K562 (cell line): ENCODE measurements around the gene TVP23A. TPM values are rescaled to one million over a fixed set of nuclear protein-coding genes. Genes with fewer than 3 reads are reported as not detected.

Experiments
- BACH1 ChIP-seq: fragments of 200-800 bp; sonication (Bioruptor generic); IDR thresholded peaks from 2 replicates; pipeline ENCODE4 v1.6.1; 2016; ENCODE audit warnings: missing genetic modification characterization, missing compliant biosample characterization
- DACH1 ChIP-seq: fragments of 450-650 bp; IDR thresholded peaks from 2 replicates; pipeline ENCODE4 v1.6.1; 2018; ENCODE audit not compliant: partially characterized antibody
- DPF2 ChIP-seq: fragments of 450-650 bp; IDR thresholded peaks from 2 replicates; pipeline ENCODE4 v1.6.1; 2016
- ESRRB ChIP-seq: fragments of 250-450 bp; sonication (Bioruptor Pico); IDR thresholded peaks from 2 replicates; pipeline ENCODE4 v1.5.0; 2020; ENCODE audit warnings: mild to moderate bottlenecking, moderate library complexity, borderline replicate concordance
- GABPB1 ChIP-seq: sonication (generic); formaldehyde crosslinking; IDR thresholded peaks from 2 replicates; pipeline ENCODE4 v1.8.0; 2022; ENCODE audit warnings: mild to moderate bottlenecking, missing genetic modification reagents
- HDAC1 ChIP-seq, 2 experiments: fragments of 450-650 bp; IDR thresholded peaks; 2 replicates each; pipeline ENCODE4 v1.6.1; 2016 to 2017; ENCODE audit warnings: inconsistent platforms in 1 of 2, mild to moderate bottlenecking in 1 of 2, moderate library complexity in 1 of 2
- NR2C2 ChIP-seq, 2 experiments: fragments of 200-800 bp in 1 of 2; sonication (Bioruptor generic) in 1 of 2; sonication (generic) in 1 of 2; formaldehyde crosslinking in 1 of 2; IDR thresholded peaks; 2 replicates each; pipeline versions ENCODE4 v1.6.1 to v1.8.0; 2016 to 2022; ENCODE audit warnings: mild to moderate bottlenecking in 1 of 2, missing compliant biosample characterization in 1 of 2, missing genetic modification characterization in 1 of 2, missing genetic modification reagents in 1 of 2
- NRF1 ChIP-seq, 2 experiments: fragments of 450-650 bp; IDR thresholded peaks in 1 of 2; conservative IDR thresholded peaks in 1 of 2; 2 replicates each; pipeline ENCODE4 v1.6.1; 2014; ENCODE audit warnings: mild to moderate bottlenecking in 2 of 2
- PHF21A ChIP-seq: fragments of 450-650 bp; IDR thresholded peaks from 2 replicates; pipeline ENCODE4 v1.6.1; 2017; ENCODE audit warnings: low read depth, borderline replicate concordance
- RAD51 ChIP-seq: fragments of 450-650 bp; IDR thresholded peaks from 2 replicates; pipeline ENCODE4 v1.7.1; 2016; ENCODE audit warnings: low read depth, mild to moderate bottlenecking, borderline replicate concordance
- ZFP36 ChIP-seq: fragments of 150-350 bp; IDR thresholded peaks from 2 replicates; pipeline ENCODE4 v1.6.1; 2018; ENCODE audit warnings: low read length, low read depth; ENCODE audit not compliant: partially characterized antibody
- ZNF316 ChIP-seq: fragments of 450-650 bp; IDR thresholded peaks from 2 replicates; pipeline ENCODE4 v1.6.1; 2016
- polyA plus RNA-seq, 8 experiments: library from polyadenylated mRNA; depleted of rRNA in 4 of 8; stranded (reverse) in 5 of 8; unstranded in 3 of 8; fragments of >200 nt; fragmentation: Nextera tagmentation in 2 of 8; fragmentation: Illumina TruSeq in 1 of 8; extraction: Ambion mirVana in 2 of 8; extraction: Trizol in 1 of 8; gene quantifications; 2 replicates each; pipeline versions ENCODE4 v1.2.1 to v1.2.3, GENCODE V29; 2011 to 2014; ENCODE audit warnings: inconsistent platforms in 1 of 8, missing spikeins in 1 of 8
- total RNA-seq, 7 experiments: library from RNA; depleted of rRNA in 6 of 7; stranded (reverse); fragments of >200 nt in 6 of 7; fragmentation: Illumina TruSeq in 2 of 7; extraction: Trizol in 2 of 7; gene quantifications; 2 replicates each; pipeline versions ENCODE4 v1.2.1 to v1.2.3, GENCODE V29; 2011 to 2021; ENCODE audit warnings: low replicate concordance in 1 of 7
- TF ChIP-seq, protein P1 (sequence below): fragments of 450-650 bp; IDR thresholded peaks from 2 replicates; pipeline ENCODE4 v1.6.1; 2018; ENCODE audit not compliant: partially characterized antibody
- TF ChIP-seq, protein P2 (sequence below): fragments of 450-650 bp; formaldehyde crosslinking; IDR thresholded peaks from 2 replicates; pipeline ENCODE4 v1.4.0; 2022; ENCODE audit warnings: missing genetic modification characterization
- TF ChIP-seq, protein P3 (sequence below), 3 experiments: fragments of 200-800 bp in 1 of 3; fragments of 250-450 bp in 1 of 3; fragments of 450-650 bp in 1 of 3; sonication (Bioruptor Pico) in 1 of 3; sonication (Bioruptor generic) in 1 of 3; formaldehyde crosslinking in 1 of 3; IDR thresholded peaks; 2 replicates each; pipeline versions ENCODE4 v1.6.1 to v1.8.0; 2016 to 2022; ENCODE audit warnings: mild to moderate bottlenecking in 2 of 3, missing genetic modification characterization in 2 of 3, missing compliant biosample characterization in 1 of 3, moderate library complexity in 1 of 3
- TF ChIP-seq, protein P4 (sequence below): sonication (generic); IDR thresholded peaks from 2 replicates; pipeline ENCODE4 v1.6.1; 2016

Gene TVP23A
- total and polyA plus RNA-seq, 9 of the 15 experiments (the other 6 are each of a cell fraction or from before 2014, with no cell fraction given), result 0.04 to 0.77 (median 0.10) TPM; not detected in 3

- TF ChIP-seq ESRRB (CRISPR knock-in tag) (no peak), PHF21A (0 out of 2 replicates have a peak, but pooled peaks have one; percentile 42), ZNF316 (peak; percentile 66; the same call in 1 of the 2 replicates), DPF2 (peak; percentile 94), GABPB1 (CRISPR knock-in tag) (peak; percentile 46; the same call in 1 of the 2 replicates), HDAC1 (IDR thresholded peaks at IDR 0.05) (peak in 1 of 2 experiments; percentile 54; a peak in 1 of 4 replicates), RAD51 (peak; percentile 57; the same call in 1 of the 2 replicates), DACH1 (peak; percentile 61), BACH1 (tag) (peak; percentile 50; the same call in 1 of the 2 replicates), NR2C2 (CRISPR knock-in tag; IDR thresholded peaks at IDR 0.05) (no peak; the same call in 1 of the 2 replicates), NR2C2 (tag; IDR thresholded peaks at IDR 0.05) (peak; percentile 92), ZFP36 (peak; percentile 93), NRF1 (conservative IDR thresholded peaks at IDR 0.05 in 1 of 2, IDR thresholded peaks at IDR 0.05 in 1 of 2) (peak; percentile 63 to 70)
- TF ChIP-seq, protein P1, sequence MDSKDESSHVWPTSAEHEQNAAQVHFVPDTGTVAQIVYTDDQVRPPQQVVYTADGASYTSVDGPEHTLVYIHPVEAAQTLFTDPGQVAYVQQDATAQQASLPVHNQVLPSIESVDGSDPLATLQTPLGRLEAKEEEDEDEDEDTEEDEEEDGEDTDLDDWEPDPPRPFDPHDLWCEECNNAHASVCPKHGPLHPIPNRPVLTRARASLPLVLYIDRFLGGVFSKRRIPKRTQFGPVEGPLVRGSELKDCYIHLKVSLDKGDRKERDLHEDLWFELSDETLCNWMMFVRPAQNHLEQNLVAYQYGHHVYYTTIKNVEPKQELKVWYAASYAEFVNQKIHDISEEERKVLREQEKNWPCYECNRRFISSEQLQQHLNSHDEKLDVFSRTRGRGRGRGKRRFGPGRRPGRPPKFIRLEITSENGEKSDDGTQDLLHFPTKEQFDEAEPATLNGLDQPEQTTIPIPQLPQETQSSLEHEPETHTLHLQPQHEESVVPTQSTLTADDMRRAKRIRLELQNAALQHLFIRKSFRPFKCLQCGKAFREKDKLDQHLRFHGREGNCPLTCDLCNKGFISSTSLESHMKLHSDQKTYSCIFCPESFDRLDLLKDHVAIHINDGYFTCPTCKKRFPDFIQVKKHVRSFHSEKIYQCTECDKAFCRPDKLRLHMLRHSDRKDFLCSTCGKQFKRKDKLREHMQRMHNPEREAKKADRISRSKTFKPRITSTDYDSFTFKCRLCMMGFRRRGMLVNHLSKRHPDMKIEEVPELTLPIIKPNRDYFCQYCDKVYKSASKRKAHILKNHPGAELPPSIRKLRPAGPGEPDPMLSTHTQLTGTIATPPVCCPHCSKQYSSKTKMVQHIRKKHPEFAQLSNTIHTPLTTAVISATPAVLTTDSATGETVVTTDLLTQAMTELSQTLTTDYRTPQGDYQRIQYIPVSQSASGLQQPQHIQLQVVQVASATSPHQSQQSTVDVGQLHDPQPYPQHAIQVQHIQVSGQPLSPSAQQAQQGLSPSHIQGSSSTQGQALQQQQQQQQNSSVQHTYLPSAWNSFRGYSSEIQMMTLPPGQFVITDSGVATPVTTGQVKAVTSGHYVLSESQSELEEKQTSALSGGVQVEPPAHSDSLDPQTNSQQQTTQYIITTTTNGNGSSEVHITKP, result peak; percentile 4
- TF ChIP-seq, protein P2, sequence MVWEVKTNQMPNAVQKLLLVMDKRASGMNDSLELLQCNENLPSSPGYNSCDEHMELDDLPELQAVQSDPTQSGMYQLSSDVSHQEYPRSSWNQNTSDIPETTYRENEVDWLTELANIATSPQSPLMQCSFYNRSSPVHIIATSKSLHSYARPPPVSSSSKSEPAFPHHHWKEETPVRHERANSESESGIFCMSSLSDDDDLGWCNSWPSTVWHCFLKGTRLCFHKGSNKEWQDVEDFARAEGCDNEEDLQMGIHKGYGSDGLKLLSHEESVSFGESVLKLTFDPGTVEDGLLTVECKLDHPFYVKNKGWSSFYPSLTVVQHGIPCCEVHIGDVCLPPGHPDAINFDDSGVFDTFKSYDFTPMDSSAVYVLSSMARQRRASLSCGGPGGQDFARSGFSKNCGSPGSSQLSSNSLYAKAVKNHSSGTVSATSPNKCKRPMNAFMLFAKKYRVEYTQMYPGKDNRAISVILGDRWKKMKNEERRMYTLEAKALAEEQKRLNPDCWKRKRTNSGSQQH (CRISPR knock-in tag), result 0 out of 2 replicates have a peak, but pooled peaks have one; percentile 11
- TF ChIP-seq, protein P3, sequence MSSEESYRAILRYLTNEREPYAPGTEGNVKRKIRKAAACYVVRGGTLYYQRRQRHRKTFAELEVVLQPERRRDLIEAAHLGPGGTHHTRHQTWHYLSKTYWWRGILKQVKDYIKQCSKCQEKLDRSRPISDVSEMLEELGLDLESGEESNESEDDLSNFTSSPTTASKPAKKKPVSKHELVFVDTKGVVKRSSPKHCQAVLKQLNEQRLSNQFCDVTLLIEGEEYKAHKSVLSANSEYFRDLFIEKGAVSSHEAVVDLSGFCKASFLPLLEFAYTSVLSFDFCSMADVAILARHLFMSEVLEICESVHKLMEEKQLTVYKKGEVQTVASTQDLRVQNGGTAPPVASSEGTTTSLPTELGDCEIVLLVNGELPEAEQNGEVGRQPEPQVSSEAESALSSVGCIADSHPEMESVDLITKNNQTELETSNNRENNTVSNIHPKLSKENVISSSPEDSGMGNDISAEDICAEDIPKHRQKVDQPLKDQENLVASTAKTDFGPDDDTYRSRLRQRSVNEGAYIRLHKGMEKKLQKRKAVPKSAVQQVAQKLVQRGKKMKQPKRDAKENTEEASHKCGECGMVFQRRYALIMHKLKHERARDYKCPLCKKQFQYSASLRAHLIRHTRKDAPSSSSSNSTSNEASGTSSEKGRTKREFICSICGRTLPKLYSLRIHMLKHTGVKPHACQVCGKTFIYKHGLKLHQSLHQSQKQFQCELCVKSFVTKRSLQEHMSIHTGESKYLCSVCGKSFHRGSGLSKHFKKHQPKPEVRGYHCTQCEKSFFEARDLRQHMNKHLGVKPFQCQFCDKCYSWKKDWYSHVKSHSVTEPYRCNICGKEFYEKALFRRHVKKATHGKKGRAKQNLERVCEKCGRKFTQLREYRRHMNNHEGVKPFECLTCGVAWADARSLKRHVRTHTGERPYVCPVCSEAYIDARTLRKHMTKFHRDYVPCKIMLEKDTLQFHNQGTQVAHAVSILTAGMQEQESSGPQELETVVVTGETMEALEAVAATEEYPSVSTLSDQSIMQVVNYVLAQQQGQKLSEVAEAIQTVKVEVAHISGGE (CRISPR knock-in tag; IDR thresholded peaks at IDR 0.05), result peak in 1 of 3 experiments; percentile 19; a peak in 1 of 6 replicates
- TF ChIP-seq, protein P4, sequence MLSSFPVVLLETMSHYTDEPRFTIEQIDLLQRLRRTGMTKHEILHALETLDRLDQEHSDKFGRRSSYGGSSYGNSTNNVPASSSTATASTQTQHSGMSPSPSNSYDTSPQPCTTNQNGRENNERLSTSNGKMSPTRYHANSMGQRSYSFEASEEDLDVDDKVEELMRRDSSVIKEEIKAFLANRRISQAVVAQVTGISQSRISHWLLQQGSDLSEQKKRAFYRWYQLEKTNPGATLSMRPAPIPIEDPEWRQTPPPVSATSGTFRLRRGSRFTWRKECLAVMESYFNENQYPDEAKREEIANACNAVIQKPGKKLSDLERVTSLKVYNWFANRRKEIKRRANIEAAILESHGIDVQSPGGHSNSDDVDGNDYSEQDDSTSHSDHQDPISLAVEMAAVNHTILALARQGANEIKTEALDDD, result peak; percentile 91
These were observed 80.1 kb downstream of the TVP23A start (continued) for GRCh38 chr16:10738231-10739077.
